Subcutaneous abdominal adipose tissue (tissue), 5 donors: Measurements from ENCODE around the gene B3GNT2.
"Not testable (repeated sequence)": the region's sequence is repeated elsewhere in the genome, so short reads cannot be mapped to it uniquely, and the experiment has no call there.

ENCODE experiments used
- H3K27ac ChIP-seq: one replicate; pipeline ENCODE4 v1.7.0; 2013; ENCODE audit warnings: low read depth, mild to moderate bottlenecking, inconsistent platforms, low read length, moderate library complexity
- H3K27me3 ChIP-seq, 5 donors: one replicate each; pipeline ENCODE4 v1.7.0; 2013; ENCODE audit warnings: low read length in 5 of 5, inconsistent platforms in 1 of 5; ENCODE audit not compliant: control insufficient read depth in 5 of 5, insufficient read depth in 4 of 5
- H3K36me3 ChIP-seq, 5 donors: one replicate each; pipeline ENCODE4 v1.7.0; 2013; ENCODE audit warnings: low read length in 5 of 5; ENCODE audit not compliant: control insufficient read depth in 5 of 5, insufficient read depth in 5 of 5
- H3K4me1 ChIP-seq, 5 donors: one replicate each; pipeline ENCODE4 v1.7.0; 2013; ENCODE audit warnings: low read length in 5 of 5, mild to moderate bottlenecking in 3 of 5, moderate library complexity in 1 of 5; ENCODE audit not compliant: control insufficient read depth in 5 of 5, insufficient read depth in 5 of 5
- H3K4me3 ChIP-seq, 5 donors: one replicate each; pipeline ENCODE4 v1.7.0; 2013; ENCODE audit warnings: low read length in 5 of 5, low read depth in 1 of 5
- H3K9ac ChIP-seq, 5 donors: one replicate each; pipeline ENCODE4 v1.7.0; 2013; ENCODE audit warnings: low read length in 5 of 5, mild to moderate bottlenecking in 4 of 5, moderate library complexity in 3 of 5
- H3K9me3 ChIP-seq, 5 donors: one replicate each; pipeline ENCODE4 v1.7.0; 2013; ENCODE audit warnings: low read length in 5 of 5; ENCODE audit not compliant: control insufficient read depth in 5 of 5
- donor health status: healthy.
- donor health status: healthy.
- donor health status: healthy.
- donor health status: healthy.
- donor health status: healthy.

Gene B3GNT2

GRCh38 chr2:62158444-62159121 is 37.3 kb upstream of the B3GNT2 start:
- Histone ChIP-seq H3K27me3 (no peaks in the 10 kb centered on the region), H3K36me3 (no peaks in the 10 kb centered on the region), H3K4me3 (no peak overlapping the region), H3K27ac (no peak overlapping the region), H3K4me1 (peaks cover 0 to 6% (median 0%) of the 10 kb centered on the region in 5 donors), H3K9me3 (peaks cover 0 to 8% (median 3%) of the 10 kb centered on the region in 5 donors), H3K9ac (no peak overlapping the region)

DNA sequence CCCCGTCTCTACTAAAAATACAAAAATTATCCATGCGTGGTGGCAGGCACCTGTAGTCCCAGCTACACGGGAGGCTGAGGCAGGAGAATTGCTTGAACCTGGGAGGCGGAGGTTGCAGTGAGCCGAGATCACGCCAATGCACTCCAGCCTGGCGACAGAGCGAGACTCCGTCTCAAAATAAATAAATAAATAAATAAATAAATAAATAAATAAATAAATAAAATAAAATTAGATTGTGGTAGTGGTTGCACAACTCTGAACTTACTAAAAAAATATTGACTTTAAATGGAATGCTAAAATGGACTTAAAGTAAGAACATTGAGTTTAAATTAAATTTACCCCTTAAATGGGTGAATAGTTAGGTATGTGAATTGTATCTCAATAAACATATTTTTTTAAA is 35.2 kb upstream of the B3GNT2 start:
- H3K9ac ChIP-seq, H3K9me3 ChIP-seq, H3K27me3 ChIP-seq, H3K36me3 ChIP-seq, H3K27ac ChIP-seq, H3K4me3 ChIP-seq, H3K4me1 ChIP-seq: not testable (repeated sequence)

- no peaks in the 10 kb centered on the region for H3K9me3 ChIP-seq
- no peaks in the 10 kb centered on the region for H3K36me3 ChIP-seq
- H3K27ac ChIP-seq: no peak overlapping the region
- H3K4me3 ChIP-seq: no peak overlapping the region
- H3K4me1 ChIP-seq: peaks cover 0 to 7% (median 0%) of the 10 kb centered on the region in 5 donors
- no peak overlapping the region for H3K9ac ChIP-seq
- no peaks in the 10 kb centered on the region for H3K27me3 ChIP-seq
These were observed 32.6 kb upstream of the B3GNT2 start for GRCh38 chr2:62163106-62163831.

DNA sequence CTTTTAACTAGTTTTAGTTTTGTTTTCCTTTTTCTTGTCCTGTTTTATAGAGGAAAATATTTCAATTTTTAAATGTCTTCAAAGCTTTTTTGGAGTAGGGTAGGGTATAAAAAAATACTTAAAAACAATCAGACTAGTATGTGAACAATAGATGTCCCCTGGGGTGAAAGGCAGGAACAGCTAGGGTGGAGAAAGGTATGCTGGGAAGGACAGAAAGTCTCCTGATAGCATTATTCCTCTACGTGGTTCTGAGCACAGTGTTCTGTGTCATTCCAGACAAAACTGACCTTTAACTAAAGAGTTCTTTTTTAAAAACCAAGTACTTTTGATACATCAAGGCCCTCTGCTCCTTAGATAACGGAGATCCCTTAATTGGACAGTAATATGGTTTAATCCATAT is 32.1 kb upstream of the B3GNT2 start:
- H3K9ac ChIP-seq: no peak overlapping the region
- no peaks in the 10 kb centered on the region for H3K27me3 ChIP-seq
- H3K27ac ChIP-seq: no peak overlapping the region
- peaks cover 0 to 7% (median 0%) of the 10 kb centered on the region in 5 donors for H3K4me1 ChIP-seq
- H3K36me3 ChIP-seq: no peaks in the 10 kb centered on the region
- no peaks in the 10 kb centered on the region for H3K9me3 ChIP-seq
- H3K4me3 ChIP-seq: no peak overlapping the region

DNA sequence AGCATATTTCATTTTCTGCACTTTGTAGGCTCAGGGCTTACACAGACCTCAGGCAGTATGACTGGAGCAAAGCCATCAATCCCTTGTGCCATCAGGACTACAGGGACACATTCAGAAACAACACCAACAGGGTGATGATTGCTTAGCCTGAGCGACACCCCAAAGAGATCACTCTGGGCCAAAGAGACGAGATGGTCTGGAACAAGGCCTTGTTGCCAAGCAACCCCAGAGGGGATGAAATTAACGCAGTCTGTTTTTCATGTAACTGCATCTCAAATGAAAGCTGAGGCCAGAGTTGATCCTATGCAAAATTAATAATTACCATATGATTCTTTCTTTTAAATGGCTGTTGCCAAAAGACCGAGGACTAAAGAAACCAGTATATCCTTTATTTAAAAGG is 20.2 kb upstream of the B3GNT2 start:
- Histone ChIP-seq H3K4me1 (peaks cover 0 to 16% (median 11%) of the 10 kb centered on the region in 5 donors), H3K9me3 (no peaks in the 10 kb centered on the region), H3K27ac (no peak overlapping the region), H3K27me3 (no peaks in the 10 kb centered on the region), H3K4me3 (no peak overlapping the region), H3K36me3 (no peaks in the 10 kb centered on the region), H3K9ac (no peak overlapping the region)

- Histone ChIP-seq H3K9me3 (no peaks in the 10 kb centered on the region), H3K27ac (peak overlapping the region; percentile 30), H3K27me3 (no peaks in the 10 kb centered on the region), H3K4me3 (no peak overlapping the region), H3K9ac (no peak overlapping the region), H3K4me1 (peaks cover 0 to 16% (median 11%) of the 10 kb centered on the region in 5 donors), H3K36me3 (no peaks in the 10 kb centered on the region)
These were observed 19.1 kb upstream of the B3GNT2 start for GRCh38 chr2:62176801-62177200.

DNA sequence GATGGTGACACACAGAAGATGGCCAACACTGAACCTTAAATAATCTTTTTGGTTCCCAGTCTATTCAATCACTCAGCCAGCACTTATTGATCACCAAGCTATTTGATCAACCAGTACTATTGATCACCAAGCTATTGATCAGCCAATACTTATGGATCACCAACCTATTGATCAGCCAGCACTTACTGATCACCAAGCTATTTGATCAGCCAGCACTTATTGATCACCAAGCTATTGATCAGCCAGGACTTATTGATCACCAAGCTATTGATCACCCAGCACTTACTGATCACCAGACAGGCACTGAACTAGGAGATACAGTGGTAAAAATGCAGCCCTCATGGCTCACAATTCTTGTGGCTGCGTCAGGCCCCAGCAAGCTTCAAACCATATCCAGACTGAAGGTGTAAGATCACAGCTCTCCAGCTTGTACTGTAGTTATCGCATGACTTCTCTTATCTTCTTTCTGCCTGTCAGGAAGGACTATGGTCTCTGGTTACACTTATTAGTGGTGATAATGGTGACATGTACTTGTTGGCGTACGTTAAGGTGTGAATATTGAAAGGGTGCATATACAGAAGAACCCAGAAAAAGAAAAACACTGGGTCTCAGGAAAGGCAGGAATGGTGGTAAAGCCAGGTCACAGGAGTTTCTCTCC is 18.4 kb upstream of the B3GNT2 start:
- peaks cover 0 to 16% (median 11%) of the 10 kb centered on the region in 5 donors for H3K4me1 ChIP-seq
- H3K9ac ChIP-seq: no peak overlapping the region
- H3K9me3 ChIP-seq: no peaks in the 10 kb centered on the region
- no peak overlapping the region for H3K4me3 ChIP-seq
- no peak overlapping the region for H3K27ac ChIP-seq
- no peaks in the 10 kb centered on the region for H3K27me3 ChIP-seq
- no peaks in the 10 kb centered on the region for H3K36me3 ChIP-seq

GRCh38 chr2:62178741-62179271 is 17.1 kb upstream of the B3GNT2 start:
- H3K4me3 ChIP-seq: no peak overlapping the region
- no peak overlapping the region for H3K9ac ChIP-seq
- H3K27ac ChIP-seq: no peak overlapping the region
- no peaks in the 10 kb centered on the region for H3K9me3 ChIP-seq
- no peaks in the 10 kb centered on the region for H3K36me3 ChIP-seq
- H3K27me3 ChIP-seq: no peaks in the 10 kb centered on the region
- H3K4me1 ChIP-seq: peaks cover 0 to 16% (median 11%) of the 10 kb centered on the region in 5 donors

DNA sequence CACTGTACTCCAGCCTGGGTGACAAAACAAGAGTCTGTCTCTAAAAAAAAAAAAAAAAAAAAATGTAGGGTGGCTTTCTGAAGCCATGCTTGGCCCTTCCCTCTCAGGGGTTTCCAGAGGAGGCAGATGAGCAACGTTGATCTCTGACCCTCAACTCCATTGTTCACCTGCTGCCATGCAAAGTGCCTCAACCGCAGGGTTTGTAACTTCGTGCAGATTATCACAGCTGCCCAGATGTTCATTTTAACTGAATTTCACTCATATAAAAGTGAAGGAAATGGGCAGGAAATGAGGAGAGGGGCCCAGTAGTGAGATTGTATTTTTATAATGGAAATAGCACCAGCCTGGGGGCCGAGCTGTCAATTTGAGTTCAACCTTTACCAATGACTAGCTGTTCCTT is 14.9 kb upstream of the B3GNT2 start:
- H3K36me3 ChIP-seq: no peaks in the 10 kb centered on the region
- peaks cover 0 to 16% (median 14%) of the 10 kb centered on the region in 5 donors for H3K4me1 ChIP-seq
- H3K27ac ChIP-seq: no peak overlapping the region
- no peaks in the 10 kb centered on the region for H3K9me3 ChIP-seq
- H3K4me3 ChIP-seq: no peak overlapping the region
- H3K9ac ChIP-seq: no peak overlapping the region
- H3K27me3 ChIP-seq: no peaks in the 10 kb centered on the region

DNA sequence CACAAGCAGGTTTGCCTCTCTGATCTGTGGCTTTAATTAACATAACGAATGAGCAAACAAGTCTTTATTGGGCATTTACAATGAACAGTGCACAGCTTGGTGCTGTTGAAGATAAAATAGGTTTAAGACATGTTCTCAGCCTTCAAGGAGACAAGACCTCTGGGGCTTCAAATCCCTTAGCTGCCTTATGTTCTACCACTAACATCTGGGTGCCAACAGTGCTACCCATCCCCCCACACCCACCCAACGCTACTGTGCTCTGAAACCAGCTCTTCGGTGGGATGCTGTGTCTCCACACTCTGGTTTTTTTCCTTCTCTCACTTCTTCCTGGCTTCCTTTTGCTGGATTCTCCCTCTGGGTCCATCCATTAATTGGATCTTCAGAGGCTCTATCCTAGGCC is 14.1 kb upstream of the B3GNT2 start:
- H3K27ac ChIP-seq: no peak overlapping the region
- no peak overlapping the region for H3K4me3 ChIP-seq
- no peaks in the 10 kb centered on the region for H3K9me3 ChIP-seq
- peaks cover 0 to 22% (median 17%) of the 10 kb centered on the region in 5 donors for H3K4me1 ChIP-seq
- H3K27me3 ChIP-seq: no peaks in the 10 kb centered on the region
- no peaks in the 10 kb centered on the region for H3K36me3 ChIP-seq
- no peak overlapping the region for H3K9ac ChIP-seq
